ENCODE measurements around the gene UBE3C.
"Not testable (repeated sequence)": the region's sequence is repeated elsewhere in the genome, so short reads cannot be mapped to it uniquely, and the experiment has no call there.

UBE3C gene

GRCh38 chr7:157239571-157240270, 101.0 kb downstream of the UBE3C start:
- DNase-seq (ENCODE audit: low spot score): no peak

GRCh38 chr7:157241631-157242030, 102.9 kb downstream of the UBE3C start:
- DNase-seq (ENCODE audit: low spot score): no peak

- DNase-seq (ENCODE audit: low spot score): no peak
Measured at GRCh38 chr7:157244516-157245294, 106.0 kb downstream of the UBE3C start.

- no peak for DNase-seq (ENCODE audit: low spot score)
Measured at GRCh38 chr7:157246052-157246451, 107.3 kb downstream of the UBE3C start.

GRCh38 chr7:157248659-157249058, 109.9 kb downstream of the UBE3C start:
- DNase-seq (ENCODE audit: low spot score): no peak

- DNase-seq (ENCODE audit: low spot score): peak; percentile 57
Measured at GRCh38 chr7:157250605-157251228, 112.0 kb downstream of the UBE3C start.

GRCh38 chr7:157251817-157252216, 113.1 kb downstream of the UBE3C start:
- not testable (repeated sequence) for DNase-seq (ENCODE audit: low spot score)

- no peak for DNase-seq (ENCODE audit: low spot score)
Measured at GRCh38 chr7:157253850-157254249, 115.1 kb downstream of the UBE3C start.

- DNase-seq (ENCODE audit: low spot score): not testable (repeated sequence)
Measured at GRCh38 chr7:157254781-157255180, 116.1 kb downstream of the UBE3C start.

- peak; percentile 64 for DNase-seq (ENCODE audit: low spot score)
Measured at GRCh38 chr7:157255201-157255606, 116.5 kb downstream of the UBE3C start.

- no peak for DNase-seq (ENCODE audit: low spot score)
Measured at GRCh38 chr7:157263156-157263555, 124.4 kb downstream of the UBE3C start.

GRCh38 chr7:157265051-157265450, 126.3 kb downstream of the UBE3C start:
- no peak for DNase-seq (ENCODE audit: low spot score)

GRCh38 chr7:157266272-157266671, 127.5 kb downstream of the UBE3C start:
- no peak for DNase-seq (ENCODE audit: low spot score)

GRCh38 chr7:157267516-157267915, 128.8 kb downstream of the UBE3C start:
- DNase-seq (ENCODE audit: low spot score): no peak

GRCh38 chr7:157267956-157268355, 129.2 kb downstream of the UBE3C start:
- no peak for DNase-seq (ENCODE audit: low spot score)

- DNase-seq (ENCODE audit: low spot score): no peak
Measured at GRCh38 chr7:157268540-157268939, 129.8 kb downstream of the UBE3C start.

- DNase-seq (ENCODE audit: low spot score): no peak
Measured at GRCh38 chr7:157269341-157270059, 130.8 kb downstream of the UBE3C start.

- no peak for DNase-seq (ENCODE audit: low spot score)
Measured at GRCh38 chr7:157270060-157270444, 131.3 kb downstream of the UBE3C start.

- DNase-seq (ENCODE audit: low spot score): no peak
Measured at GRCh38 chr7:157271315-157271990, 132.7 kb downstream of the UBE3C start.

GRCh38 chr7:157271991-157272324, 133.2 kb downstream of the UBE3C start:
- no peak for DNase-seq (ENCODE audit: low spot score)

- DNase-seq (ENCODE audit: low spot score): no peak
Measured at GRCh38 chr7:157272351-157273207, 133.9 kb downstream of the UBE3C start.

All from germinal center (tissue), 1 donor.